Thyroid gland (tissue), 4 donors: ENCODE data around the gene REST. TPM values are rescaled to one million over a fixed set of nuclear protein-coding genes. Genes with fewer than 3 reads are reported as not detected.

ENCODE experiments used
- DNase-seq, 2 donors: peaks; one replicate each; pipeline ENCODE4 v3.0.0-alpha.2; 2019
- H3K27ac ChIP-seq, 3 donors: fragments of 200-600 bp; sonication (generic); 1 replicate in 2 of 3; 2 replicates in 1 of 3; pipeline ENCODE4 v1.5.1; 2016 to 2019; ENCODE audit warnings: mild to moderate bottlenecking in 1 of 3, moderate library complexity in 1 of 3
- H3K27me3 ChIP-seq: fragments of 200-600 bp; sonication (generic); one replicate; pipeline ENCODE4 v1.5.1; 2019
- H3K36me3 ChIP-seq, 2 donors: fragments of 200-600 bp; sonication (generic); one replicate each; pipeline ENCODE4 v1.5.1; 2016 to 2019
- H3K4me1 ChIP-seq, 2 donors: fragments of 200-600 bp; sonication (generic); one replicate each; pipeline ENCODE4 v1.5.1; 2017 to 2019
- H3K4me3 ChIP-seq, 3 donors: fragments of 200-600 bp; sonication (generic); replicated peaks in 1 of 3; 1 replicate in 2 of 3; 2 replicates in 1 of 3; pipeline ENCODE4 v1.5.1; 2016; ENCODE audit warnings: mild to moderate bottlenecking in 1 of 3
- H3K9me3 ChIP-seq: fragments of 200-600 bp; sonication (generic); one replicate; pipeline ENCODE4 v1.5.1; 2017
- POLR2A ChIP-seq, 2 donors: fragments of 450-650 bp; IDR thresholded peaks; one replicate each; pipeline ENCODE4 v1.6.1; 2017; ENCODE audit warnings: antibody characterized with exemption in 2 of 2, mild to moderate bottlenecking in 2 of 2, moderate library complexity in 1 of 2
- WGBS, 2 donors: methylation state at CpG; one replicate each; pipeline ENCODE4 v1.1.5; 2017; 5-methylcytosine and 5-hydroxymethylcytosine counted together
- intact Hi-C: fragments of 100-400 bp; cut with DNase I; formaldehyde crosslinking; loops from one replicate; pipeline ENCODE4 v1.15.1; 2023
- total RNA-seq, 4 donors: library from RNA; depleted of rRNA; stranded (reverse); fragments of >200 nt; gene quantifications; one replicate each; pipeline ENCODE4 v1.2.3, GENCODE V29; 2016
- TF ChIP-seq, protein P1 (sequence below), 6 experiments: fragments of 200-600 bp in 3 of 6; fragments of 450-650 bp in 3 of 6; sonication (generic) in 3 of 6; IDR thresholded peaks; one replicate each; pipeline ENCODE4 v1.5.1; 2016 to 2019; ENCODE audit warnings: antibody characterized with exemption in 6 of 6, mild to moderate bottlenecking in 2 of 6, inconsistent platforms in 1 of 6, moderate library complexity in 1 of 6

REST gene
- total RNA-seq, 4 donors from 2014 or later: 33.2 to 50.3 (median 41.1) TPM

DNA sequence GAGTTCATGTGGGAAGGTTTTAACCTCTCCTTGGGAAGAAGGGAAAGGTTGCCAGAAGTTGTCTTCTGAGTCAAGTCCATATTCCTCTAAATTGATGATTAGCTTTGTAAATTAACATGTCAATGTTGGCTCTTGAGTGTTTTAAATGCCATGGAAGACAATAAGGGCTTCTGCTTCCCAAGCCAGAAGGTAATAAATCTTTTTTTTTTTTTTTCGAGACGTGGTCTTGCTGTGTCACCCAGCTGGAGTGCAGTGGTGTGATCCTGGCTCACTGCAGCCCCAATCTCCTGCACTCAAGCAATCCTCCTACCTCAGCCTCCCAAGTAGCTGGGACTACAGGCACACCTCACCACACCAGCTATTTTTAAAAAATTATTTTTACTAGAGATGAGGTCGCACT, 5.0 kb upstream of the REST start:
- Histone ChIP-seq H3K9me3 (no peaks in the 10 kb centered on the region), H3K4me1 (peaks cover 0 to 8% of the 10 kb centered on the region in 2 donors), H3K27me3 (no peaks in the 10 kb centered on the region), H3K36me3 (no peaks in the 10 kb centered on the region), H3K4me3 (no peak overlapping the region), H3K27ac (no peak overlapping the region)
- no peak for DNase-seq
- TF ChIP-seq, protein P1, sequence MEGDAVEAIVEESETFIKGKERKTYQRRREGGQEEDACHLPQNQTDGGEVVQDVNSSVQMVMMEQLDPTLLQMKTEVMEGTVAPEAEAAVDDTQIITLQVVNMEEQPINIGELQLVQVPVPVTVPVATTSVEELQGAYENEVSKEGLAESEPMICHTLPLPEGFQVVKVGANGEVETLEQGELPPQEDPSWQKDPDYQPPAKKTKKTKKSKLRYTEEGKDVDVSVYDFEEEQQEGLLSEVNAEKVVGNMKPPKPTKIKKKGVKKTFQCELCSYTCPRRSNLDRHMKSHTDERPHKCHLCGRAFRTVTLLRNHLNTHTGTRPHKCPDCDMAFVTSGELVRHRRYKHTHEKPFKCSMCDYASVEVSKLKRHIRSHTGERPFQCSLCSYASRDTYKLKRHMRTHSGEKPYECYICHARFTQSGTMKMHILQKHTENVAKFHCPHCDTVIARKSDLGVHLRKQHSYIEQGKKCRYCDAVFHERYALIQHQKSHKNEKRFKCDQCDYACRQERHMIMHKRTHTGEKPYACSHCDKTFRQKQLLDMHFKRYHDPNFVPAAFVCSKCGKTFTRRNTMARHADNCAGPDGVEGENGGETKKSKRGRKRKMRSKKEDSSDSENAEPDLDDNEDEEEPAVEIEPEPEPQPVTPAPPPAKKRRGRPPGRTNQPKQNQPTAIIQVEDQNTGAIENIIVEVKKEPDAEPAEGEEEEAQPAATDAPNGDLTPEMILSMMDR (IDR thresholded peaks at IDR 0.05): no peak
- TF ChIP-seq POLR2A (IDR thresholded peaks at IDR 0.05): no peak
- 76 to 84% methylated on average over 3 of the region's 3 CpGs for WGBS, 2 donors
- intact Hi-C loops: loop anchor here (10.0 kb wide), 1 partner anchor 72 kb away; the partner anchor contains the start of genes NOA1 and POLR2B

DNA sequence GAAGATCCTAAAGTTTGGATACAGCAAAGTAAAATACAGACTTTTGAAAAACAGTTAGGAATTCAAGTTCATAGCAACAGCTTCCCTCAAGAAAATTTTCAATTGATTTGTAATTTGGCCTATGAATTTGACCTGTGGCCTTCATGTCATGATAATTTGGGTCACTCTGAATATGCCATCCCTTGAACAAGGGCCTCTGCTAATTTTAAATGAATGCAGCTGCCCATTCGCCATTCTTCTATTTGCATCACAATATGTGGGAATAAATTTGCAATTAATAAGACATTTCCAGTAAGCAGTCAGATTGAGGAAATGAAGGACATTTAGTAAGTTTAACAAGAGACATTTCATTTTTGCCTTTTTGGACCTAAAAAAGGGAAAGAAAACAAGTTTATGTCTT, 1.9 kb upstream of the REST start:
- Histone ChIP-seq H3K9me3 (no peaks in the 10 kb centered on the region), H3K4me3 (no peak overlapping the region), H3K27ac (no peak overlapping the region), H3K4me1 (peaks cover 10 to 20% of the 10 kb centered on the region in 2 donors), H3K36me3 (no peaks in the 10 kb centered on the region), H3K27me3 (no peaks in the 10 kb centered on the region)
- no peak for DNase-seq
- intact Hi-C loops: loop anchor here (10.0 kb wide), 1 partner anchor 69 kb away; the partner anchor contains the start of genes NOA1 and POLR2B
- no peak for TF ChIP-seq POLR2A (IDR thresholded peaks at IDR 0.05)
- TF ChIP-seq, protein P1 (IDR thresholded peaks at IDR 0.05): no peak
- 95% methylated on average over 1 of the region's 1 CpG for WGBS, 2 donors

DNA sequence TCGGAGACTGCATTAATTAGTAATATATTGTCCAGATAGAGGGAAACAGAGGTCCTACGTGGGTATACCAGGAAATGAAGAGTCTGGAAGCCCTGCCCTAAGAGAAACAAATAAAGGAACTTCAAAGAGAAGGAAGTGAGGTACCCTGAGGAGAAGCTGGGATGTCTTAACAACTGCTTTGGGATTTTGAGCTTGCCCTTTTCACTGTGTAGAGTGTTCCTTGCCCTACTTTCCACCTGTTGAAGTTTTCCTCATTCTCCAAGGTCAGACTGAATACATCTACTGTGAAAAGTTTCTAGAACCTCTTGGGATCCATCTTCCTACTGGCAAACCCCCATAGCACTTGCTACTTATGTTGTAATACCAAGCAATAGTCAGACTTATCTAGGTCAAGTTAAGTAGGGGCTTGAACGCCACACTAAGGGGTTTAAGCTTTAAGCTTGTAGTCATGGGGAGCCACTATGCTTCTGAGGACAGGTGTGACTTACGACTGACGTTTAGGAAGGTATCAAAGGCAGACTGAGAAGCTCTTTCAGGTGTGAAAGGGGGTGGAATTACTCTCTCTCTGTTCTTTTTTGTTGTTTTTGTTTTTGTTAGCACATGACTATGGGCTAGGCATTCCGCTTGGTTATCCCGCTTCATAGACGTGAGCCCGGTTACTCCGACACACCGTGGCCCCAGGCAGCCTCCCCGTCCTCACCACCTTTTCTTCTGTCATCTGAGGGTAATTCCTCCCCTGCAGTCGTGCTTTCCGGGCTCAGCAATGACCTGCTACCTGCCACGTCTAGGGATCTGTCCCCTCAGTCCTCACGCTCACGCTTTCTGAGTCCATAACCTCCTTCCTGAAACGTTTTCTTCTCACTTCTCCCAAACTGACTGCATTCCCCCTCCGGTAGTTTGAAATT, 959 bp upstream of the REST start:
- intact Hi-C loops: loop anchor here (10.0 kb wide), 1 partner anchor 68 kb away; the partner anchor contains the start of genes NOA1 and POLR2B
- Histone ChIP-seq H3K27ac (no peak overlapping the region), H3K27me3 (no peaks in the 10 kb centered on the region), H3K9me3 (no peaks in the 10 kb centered on the region), H3K36me3 (no peaks in the 10 kb centered on the region), H3K4me3 (peak overlapping the region in 2 of 3 donors; percentile 29 to 92), H3K4me1 (peaks cover 15 to 29% of the 10 kb centered on the region in 2 donors)
- TF ChIP-seq POLR2A (IDR thresholded peaks at IDR 0.05): no peak
- TF ChIP-seq, protein P1 (IDR thresholded peaks at IDR 0.05): no peak
- WGBS, 2 donors: 17 to 20% methylated on average over 19 of the region's 19 CpGs
- peak; percentile 9 to 24 for DNase-seq

DNA sequence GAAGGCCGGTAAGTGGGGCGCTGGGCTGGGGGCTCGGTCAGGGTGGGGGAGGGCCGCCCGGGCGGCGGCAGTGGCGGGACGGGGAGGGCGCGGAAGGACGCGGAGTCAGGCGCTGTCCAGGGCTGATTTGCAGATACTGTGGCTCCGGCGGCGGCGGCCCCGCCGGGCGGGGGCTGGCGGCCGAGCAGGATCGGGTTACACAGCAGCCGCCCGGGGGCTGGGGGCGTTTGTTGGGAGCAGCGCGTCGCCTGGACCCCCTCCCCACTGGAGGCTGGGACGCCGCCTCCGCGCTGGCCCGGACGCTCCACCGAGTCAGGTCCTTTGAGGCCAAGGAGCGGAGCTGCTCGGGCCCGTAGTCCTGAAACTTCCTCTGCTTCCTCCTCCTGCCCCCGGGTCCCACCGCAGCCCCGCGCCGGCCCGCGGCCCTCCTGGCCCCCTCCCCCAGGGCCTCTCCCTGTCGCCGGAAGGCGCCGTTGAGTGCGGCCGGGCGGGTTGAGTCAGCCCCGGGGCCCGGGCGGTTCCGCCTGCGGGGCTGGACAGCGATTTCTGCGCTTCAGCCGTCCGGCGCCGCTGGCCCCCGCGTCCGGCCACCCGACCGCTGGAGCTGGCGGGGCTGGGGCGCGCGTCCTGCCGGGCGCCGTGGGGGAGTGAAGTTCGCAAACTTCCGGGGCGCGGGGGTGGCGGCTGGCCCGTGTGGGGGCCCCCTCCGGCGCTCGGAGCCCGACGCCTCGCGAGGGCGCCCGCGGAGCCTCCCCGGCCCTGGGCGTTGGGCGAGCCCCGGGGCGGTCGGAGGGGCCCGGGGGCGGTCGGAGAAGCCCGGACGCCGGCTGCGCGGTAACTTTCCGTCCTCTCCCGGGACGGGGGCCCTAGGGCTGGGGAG, 746 bp downstream of the REST start:
- TF ChIP-seq, protein P1 (IDR thresholded peaks at IDR 0.05): peak in 1 of 6 experiments; percentile 15
- no peak for TF ChIP-seq POLR2A (IDR thresholded peaks at IDR 0.05)
- H3K27me3 ChIP-seq: no peaks in the 10 kb centered on the region
- peak overlapping the region; percentile 63 to 96 (median 84) for H3K27ac ChIP-seq
- peak overlapping the region; percentile 36 to 92 (median 56) for H3K4me3 ChIP-seq
- intact Hi-C loops: loop anchor here (10.0 kb wide), 1 partner anchor 66 kb away; the partner anchor contains the start of genes NOA1 and POLR2B
- H3K4me1 ChIP-seq: peaks cover 15 to 41% of the 10 kb centered on the region in 2 donors
- peak; percentile 71 to 72 for DNase-seq
- 0% methylated on average over 1 to 17 of the region's 110 CpGs for WGBS, 2 donors
- no peaks in the 10 kb centered on the region for H3K9me3 ChIP-seq
- no peaks in the 10 kb centered on the region for H3K36me3 ChIP-seq
